ENCODE data around the gene ACOX3.

DNA sequence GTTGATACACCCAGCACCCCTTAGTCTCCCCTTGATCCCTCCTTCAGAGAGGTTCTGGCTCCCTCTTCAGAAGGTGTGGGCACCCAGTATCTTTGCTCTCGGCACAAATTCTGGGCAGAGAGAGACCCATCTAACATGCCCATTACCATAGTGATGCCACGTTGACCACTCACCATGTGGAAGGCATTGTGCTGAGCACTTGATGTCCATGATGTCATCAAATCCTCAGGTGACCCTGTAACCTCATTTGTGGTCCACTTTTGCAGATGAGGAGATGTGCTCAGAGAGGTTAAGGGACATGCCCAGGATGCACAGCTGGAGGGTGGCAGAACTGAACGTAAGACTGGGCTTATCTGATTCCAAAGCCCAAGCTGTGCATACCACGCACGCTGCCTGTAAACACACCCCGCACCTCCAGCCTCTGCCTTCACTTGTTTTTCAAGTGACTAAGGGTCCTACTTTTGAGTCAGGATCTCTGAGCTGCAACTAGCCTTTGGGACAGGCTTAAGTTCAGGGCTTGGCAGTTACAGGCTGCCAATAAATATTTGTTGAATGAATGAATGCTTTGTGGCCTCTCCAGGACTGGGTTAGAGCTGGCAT lies 115.8 kb downstream of the ACOX3 start:
- TF ChIP-seq, protein P1, sequence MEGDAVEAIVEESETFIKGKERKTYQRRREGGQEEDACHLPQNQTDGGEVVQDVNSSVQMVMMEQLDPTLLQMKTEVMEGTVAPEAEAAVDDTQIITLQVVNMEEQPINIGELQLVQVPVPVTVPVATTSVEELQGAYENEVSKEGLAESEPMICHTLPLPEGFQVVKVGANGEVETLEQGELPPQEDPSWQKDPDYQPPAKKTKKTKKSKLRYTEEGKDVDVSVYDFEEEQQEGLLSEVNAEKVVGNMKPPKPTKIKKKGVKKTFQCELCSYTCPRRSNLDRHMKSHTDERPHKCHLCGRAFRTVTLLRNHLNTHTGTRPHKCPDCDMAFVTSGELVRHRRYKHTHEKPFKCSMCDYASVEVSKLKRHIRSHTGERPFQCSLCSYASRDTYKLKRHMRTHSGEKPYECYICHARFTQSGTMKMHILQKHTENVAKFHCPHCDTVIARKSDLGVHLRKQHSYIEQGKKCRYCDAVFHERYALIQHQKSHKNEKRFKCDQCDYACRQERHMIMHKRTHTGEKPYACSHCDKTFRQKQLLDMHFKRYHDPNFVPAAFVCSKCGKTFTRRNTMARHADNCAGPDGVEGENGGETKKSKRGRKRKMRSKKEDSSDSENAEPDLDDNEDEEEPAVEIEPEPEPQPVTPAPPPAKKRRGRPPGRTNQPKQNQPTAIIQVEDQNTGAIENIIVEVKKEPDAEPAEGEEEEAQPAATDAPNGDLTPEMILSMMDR (conservative IDR thresholded peaks at IDR 0.05; ENCODE audit: low read length), result no peak
- no peak for TF ChIP-seq EZH2phosphoT487 (IDR thresholded peaks at IDR 0.05; ENCODE audit: borderline replicate concordance)
